IPS DF 19.7 (cell line): ENCODE data around the gene C9.
"Not testable (repeated sequence)": the region's sequence is repeated elsewhere in the genome, so short reads cannot be mapped to it uniquely, and the experiment has no call there.

Source experiments
- DNase-seq: peaks from one replicate; pipeline ENCODE4 v3.0.0-alpha.2; 2013; ENCODE audit warnings: low read depth, low spot score

Gene C9

GRCh38 chr5:39331861-39332381, 32.4 kb downstream of the C9 start:
- DNase-seq, result no peak

DNA sequence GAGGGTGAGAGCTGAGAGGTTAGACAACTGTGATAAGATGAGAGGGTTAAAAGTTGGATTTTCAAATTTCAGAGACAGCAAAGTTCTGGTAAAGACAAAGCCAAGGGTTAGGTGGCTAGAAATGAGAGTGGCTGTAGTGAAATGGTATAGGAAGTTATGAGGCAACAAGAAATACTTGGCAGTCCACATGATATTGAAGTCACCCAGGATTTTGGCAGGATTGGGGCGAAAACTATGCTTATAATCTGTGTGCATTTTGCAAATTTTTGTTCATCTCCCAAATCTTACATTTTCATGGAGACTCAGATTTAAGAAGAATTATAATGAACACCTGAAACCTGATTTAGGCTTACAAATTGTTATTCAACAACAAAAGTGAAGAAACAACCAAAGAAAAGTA, 35.6 kb downstream of the C9 start:
- DNase-seq, result no peak

- no peak for DNase-seq
Measured at GRCh38 chr5:39323542-39323941, 40.8 kb downstream of the C9 start.

GRCh38 chr5:39319395-39319794, 44.9 kb downstream of the C9 start:
- DNase-seq, result no peak

DNA sequence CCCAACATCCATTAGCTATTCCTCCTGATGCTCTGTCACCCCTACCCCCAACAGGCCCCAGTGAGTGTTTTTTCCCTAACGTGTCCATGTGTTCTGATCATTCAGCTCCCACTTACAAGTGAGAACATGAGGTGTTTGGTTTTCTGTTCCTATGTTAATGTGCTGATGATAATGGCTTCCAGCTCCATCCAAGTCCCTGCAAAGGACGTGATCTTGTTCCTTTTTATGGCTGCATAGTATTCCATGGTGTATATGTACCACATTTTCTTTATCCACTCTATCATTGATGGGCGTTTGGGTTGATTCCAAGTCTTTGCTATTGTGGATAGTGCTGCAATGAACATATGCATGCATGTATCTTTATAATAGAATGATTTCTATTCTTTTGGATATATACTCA, 47.8 kb downstream of the C9 start:
- DNase-seq, result not testable (repeated sequence)

- no peak for DNase-seq
Measured at GRCh38 chr5:39315995-39316394, 48.3 kb downstream of the C9 start.

DNA sequence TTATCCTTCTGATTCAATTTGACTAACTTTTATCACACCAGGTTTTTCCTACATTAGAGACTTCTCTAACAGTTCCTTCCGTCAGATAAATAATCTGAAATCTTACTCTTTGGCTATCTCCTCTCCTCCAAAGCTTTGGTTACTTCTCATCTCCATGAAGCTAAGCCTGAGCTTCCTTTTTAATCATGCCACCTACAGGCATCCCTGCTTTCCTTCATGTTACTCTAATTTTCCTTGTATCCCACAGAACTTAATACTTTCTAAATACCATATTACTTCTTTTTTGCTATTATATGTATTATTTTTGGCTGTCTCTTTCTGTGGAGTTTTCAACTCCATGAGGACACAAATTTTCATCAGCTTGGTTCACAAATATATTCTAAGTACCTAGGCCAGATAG, 49.7 kb downstream of the C9 start:
- no peak for DNase-seq

DNA sequence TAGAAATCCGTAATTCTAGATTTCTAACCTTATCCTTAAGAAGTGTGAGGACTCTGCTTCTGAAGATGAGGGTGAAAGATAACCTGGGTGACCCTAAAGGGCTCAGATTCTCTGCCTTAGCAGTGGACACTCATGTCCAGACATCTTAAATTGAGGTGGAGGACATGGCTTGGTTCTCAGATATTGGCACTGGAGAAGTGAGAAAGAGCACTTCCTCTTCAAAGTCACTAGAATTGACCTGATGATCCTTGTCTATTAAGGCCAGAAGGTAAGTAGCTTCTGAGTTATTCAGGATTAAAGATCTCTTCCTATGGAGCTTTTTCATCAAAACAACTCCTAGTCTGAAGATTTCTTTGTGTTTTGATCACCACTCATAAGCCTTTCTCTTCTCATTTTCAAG, 54.8 kb downstream of the C9 start:
- no peak for DNase-seq

GRCh38 chr5:39302472-39302871, 61.8 kb downstream of the C9 start:
- no peak for DNase-seq

- DNase-seq, result no peak
Measured at GRCh38 chr5:39301406-39301805, 62.9 kb downstream of the C9 start.

GRCh38 chr5:39299962-39300361, 64.3 kb downstream of the C9 start:
- no peak for DNase-seq

DNA sequence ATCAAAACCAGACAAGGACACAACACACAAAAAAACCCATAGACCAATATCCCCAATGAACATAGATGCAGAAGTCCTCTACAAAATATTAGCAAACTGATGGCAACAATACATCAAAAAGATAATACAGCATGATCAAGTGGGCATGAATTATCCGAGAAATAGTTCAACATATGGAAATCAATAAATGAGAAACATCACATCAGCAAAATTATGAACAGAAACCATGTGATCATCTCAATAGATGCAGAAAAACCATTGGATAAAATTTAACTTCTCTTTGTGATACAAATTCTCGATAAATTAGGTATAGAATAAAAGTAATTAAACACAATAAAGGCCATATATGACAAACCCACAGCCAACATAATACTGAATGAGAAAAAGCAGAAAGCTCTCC, 69.6 kb downstream of the C9 start:
- DNase-seq, result no peak

DNA sequence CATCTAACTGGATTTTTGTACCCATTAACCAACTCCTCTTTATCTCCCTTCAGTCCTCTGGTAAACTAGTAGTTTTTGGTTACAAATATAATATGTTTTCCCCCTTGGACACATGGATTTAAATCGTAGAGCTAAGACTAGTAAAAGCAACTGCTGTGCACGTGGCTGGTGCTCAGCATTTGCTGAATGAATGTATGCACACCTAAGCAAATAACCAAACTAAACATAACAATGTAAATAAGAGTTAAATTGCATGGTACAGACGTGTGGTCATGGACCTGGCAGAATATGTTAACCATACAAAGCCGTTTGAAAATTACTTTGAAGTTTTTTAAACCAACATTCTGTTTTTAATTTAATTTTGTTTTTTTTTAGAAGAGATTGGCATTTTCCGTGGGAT, 79.7 kb downstream of the C9 start:
- no peak for DNase-seq

GRCh38 chr5:39283231-39283818, 81.0 kb downstream of the C9 start:
- DNase-seq, result peak; percentile 47

DNA sequence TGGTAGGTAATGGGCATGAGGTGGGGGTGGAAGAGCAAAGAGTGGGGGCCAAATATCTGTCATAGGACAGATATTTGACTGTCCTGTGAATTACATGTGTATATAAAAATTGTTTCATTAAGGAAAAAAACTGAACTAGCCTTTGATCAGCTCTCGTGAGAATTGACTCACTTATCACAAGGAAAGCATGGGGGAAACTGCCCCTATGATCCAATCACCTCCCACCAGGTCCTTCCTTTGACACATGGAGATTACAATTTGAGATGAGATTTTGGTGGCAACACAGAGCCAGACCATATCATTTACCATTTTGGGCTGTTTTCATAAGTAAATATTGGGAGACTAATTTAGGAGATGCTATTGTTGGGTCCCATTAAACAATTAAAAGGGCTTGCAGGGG, 81.7 kb downstream of the C9 start:
- DNase-seq, result no peak

DNA sequence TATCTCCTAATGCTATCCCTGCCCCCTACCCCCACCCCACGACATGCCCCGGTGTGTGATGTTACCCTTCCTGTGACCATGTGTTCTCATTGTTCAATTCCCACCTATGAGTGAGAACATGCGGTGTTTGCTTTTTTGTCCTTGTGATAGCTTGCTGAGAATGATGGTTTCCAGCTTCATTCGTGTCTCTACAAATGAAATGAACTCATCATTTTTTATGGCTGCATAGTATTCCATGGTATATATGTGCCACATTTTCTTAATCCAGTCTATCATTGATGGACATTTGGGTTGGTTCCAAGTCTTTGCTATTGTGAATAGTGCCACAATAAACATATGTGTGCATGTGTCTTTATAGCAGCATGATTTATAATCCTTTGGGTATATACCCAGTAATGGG, 88.4 kb downstream of the C9 start:
- not testable (repeated sequence) for DNase-seq

- no peak for DNase-seq
Measured at GRCh38 chr5:39274398-39275085, 89.8 kb downstream of the C9 start.

- DNase-seq, result no peak
Measured at GRCh38 chr5:39273314-39273954, 90.9 kb downstream of the C9 start.

GRCh38 chr5:39272869-39273231, 91.4 kb downstream of the C9 start:
- not testable (repeated sequence) for DNase-seq

DNA sequence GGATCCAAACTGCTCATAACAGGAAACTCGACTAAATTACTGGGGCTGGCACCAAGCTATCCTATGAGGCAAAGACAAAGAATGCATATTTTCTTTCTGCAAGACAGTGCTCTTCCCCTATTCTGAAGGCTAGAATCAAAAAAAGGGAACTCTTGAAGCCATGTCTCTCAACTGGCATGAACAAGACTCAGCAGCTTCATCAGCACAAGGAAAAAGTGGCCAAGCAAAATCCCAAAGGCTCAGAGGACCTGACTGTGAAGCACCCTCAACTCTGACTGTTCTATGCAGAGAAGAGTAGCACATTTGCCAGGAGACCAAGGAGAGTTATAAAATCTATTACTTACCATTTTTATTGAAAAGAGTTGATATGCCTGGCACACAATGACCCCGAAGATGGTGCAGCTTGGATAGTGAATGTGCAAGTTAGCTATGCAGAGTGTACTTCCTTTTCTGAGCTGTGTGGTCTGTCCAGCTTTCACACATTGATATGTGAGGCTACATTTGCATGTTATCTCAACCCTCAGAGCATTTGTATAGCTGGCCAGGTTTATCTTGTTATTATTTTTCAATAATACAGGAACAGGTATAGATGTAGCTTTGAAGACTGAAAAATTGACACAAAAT, 94.0 kb downstream of the C9 start:
- no peak for DNase-seq

DNA sequence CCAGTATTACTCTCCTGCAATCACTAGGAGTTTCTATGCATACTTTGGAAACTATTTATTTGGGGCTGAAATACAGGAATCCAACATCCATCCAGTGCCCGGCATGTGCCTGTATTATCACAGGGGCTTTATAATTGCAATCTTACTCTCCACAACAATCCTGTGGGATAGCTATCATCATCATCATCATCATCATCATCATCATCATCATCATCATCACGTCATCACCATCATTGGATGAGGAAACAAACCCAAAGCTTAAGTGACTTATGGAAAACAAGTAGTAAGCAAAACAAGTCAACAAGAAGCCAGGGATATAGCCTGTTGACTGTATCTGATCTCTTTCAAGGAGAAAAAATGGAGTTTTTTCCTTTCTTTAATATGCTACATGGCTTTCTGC, 97.1 kb downstream of the C9 start:
- no peak for DNase-seq

- no peak for DNase-seq
Measured at GRCh38 chr5:39266442-39266841, 97.9 kb downstream of the C9 start.

DNA sequence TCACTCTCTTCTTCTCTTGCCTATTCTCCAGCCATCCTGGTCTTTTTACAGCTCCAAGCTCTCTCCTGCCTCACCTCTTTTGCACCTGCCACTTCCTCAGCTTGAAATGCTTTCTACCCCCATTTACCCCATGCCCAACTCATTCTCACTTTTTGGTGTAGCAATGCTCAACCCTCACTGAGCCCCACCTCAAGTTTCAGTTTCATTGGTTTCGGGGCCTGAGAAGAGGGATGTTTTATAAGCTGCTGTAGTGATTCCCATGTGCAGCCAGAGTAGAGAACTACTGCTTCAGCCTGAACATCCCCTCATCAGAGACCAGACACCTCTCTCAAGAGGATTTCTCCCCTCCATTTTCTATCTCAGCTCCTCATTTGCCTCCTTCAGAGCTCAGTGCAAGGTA, 99.8 kb downstream of the C9 start:
- no peak for DNase-seq
